Stomach (tissue), 4 donors: ENCODE results near the gene UBL3.

Source experiments
- EP300 ChIP-seq: sonication (generic); formaldehyde crosslinking; IDR thresholded peaks from one replicate; pipeline ENCODE4 v1.6.1; 2017; ENCODE audit warnings: antibody characterized with exemption
- POLR2A ChIP-seq, 4 donors: fragments of 450-650 bp; IDR thresholded peaks; one replicate each; pipeline ENCODE4 v1.6.1; 2016; ENCODE audit warnings: antibody characterized with exemption in 4 of 4, control low read depth in 2 of 4, mild to moderate bottlenecking in 1 of 4, moderate library complexity in 1 of 4
- TF ChIP-seq, protein P1 (sequence below), 7 experiments: fragments of 450-650 bp in 4 of 7; fragments of 200-600 bp in 3 of 7; sonication (generic) in 3 of 7; IDR thresholded peaks; one replicate each; pipeline ENCODE4 v1.5.1; 2016 to 2019; ENCODE audit warnings: antibody characterized with exemption in 7 of 7, control low read depth in 2 of 7, mild to moderate bottlenecking in 1 of 7

DNA sequence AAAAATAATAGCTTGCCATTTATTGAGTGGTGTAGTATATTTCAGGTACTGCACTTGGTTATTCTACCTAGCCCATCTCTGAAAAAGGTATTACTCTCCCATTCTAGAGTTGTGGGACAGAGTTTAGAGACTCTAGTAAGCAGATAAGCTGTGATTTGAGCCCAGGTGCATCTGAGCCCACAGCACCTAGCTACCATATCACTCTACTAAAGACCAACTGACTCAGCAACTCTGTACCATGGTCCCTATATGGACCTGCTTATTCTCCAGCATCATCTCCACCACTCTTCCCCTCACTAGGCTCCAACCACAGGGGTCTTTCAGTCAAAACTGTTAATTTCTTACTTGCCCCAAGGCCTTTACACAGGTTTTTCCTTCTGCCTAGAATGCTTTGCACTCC, 64.4 kb downstream of the UBL3 start:
- TF ChIP-seq, protein P1, sequence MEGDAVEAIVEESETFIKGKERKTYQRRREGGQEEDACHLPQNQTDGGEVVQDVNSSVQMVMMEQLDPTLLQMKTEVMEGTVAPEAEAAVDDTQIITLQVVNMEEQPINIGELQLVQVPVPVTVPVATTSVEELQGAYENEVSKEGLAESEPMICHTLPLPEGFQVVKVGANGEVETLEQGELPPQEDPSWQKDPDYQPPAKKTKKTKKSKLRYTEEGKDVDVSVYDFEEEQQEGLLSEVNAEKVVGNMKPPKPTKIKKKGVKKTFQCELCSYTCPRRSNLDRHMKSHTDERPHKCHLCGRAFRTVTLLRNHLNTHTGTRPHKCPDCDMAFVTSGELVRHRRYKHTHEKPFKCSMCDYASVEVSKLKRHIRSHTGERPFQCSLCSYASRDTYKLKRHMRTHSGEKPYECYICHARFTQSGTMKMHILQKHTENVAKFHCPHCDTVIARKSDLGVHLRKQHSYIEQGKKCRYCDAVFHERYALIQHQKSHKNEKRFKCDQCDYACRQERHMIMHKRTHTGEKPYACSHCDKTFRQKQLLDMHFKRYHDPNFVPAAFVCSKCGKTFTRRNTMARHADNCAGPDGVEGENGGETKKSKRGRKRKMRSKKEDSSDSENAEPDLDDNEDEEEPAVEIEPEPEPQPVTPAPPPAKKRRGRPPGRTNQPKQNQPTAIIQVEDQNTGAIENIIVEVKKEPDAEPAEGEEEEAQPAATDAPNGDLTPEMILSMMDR (IDR thresholded peaks at IDR 0.05): no peak
- no peak for TF ChIP-seq POLR2A (IDR thresholded peaks at IDR 0.05)
- TF ChIP-seq EP300: no peak
